ENCODE measurements around the gene MAGI1. TPM values are rescaled to one million over a fixed set of nuclear protein-coding genes. Genes with fewer than 3 reads are reported as not detected.

The MAGI1 gene
- total RNA-seq, 1 donor from 2014 or later = 21.9 TPM

DNA sequence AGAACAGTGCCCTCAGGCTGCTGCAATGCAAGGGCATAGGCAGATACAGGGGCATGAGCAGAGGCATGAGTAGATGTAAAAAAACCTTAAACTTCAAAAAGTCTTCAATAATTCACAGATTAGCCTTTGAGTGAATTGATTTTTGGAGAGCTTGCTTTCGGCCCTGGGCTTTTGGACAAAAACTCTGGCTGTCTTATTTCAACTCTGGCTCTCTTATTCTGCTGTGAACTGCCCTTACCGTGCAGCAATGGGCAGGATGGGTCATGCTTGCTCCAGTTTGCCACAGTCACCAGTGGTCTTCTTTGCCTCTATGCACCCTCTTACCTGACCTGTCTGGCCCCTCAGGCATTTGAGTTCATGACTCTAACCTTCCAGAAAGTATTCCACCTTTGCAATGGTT lies 555.7 kb downstream of the MAGI1 start:
- DNase-seq (ENCODE audit: extremely low spot score, unreplicated experiment) = no peak
- Mint-ChIP-seq H3K36me3 (ENCODE audit: unreplicated experiment) (no peaks in the 10 kb centered on the region), H3K4me1 (ENCODE audit: unreplicated experiment) (peaks cover 15% of the 10 kb centered on the region), H3K9me3 (ENCODE audit: unreplicated experiment) (no peaks in the 10 kb centered on the region), H3K27me3 (ENCODE audit: unreplicated experiment) (no peaks in the 10 kb centered on the region), H3K27ac (ENCODE audit: unreplicated experiment) (no peak overlapping the region), H3K4me3 (ENCODE audit: unreplicated experiment) (no peak overlapping the region)
- TF ChIP-seq, protein P1, sequence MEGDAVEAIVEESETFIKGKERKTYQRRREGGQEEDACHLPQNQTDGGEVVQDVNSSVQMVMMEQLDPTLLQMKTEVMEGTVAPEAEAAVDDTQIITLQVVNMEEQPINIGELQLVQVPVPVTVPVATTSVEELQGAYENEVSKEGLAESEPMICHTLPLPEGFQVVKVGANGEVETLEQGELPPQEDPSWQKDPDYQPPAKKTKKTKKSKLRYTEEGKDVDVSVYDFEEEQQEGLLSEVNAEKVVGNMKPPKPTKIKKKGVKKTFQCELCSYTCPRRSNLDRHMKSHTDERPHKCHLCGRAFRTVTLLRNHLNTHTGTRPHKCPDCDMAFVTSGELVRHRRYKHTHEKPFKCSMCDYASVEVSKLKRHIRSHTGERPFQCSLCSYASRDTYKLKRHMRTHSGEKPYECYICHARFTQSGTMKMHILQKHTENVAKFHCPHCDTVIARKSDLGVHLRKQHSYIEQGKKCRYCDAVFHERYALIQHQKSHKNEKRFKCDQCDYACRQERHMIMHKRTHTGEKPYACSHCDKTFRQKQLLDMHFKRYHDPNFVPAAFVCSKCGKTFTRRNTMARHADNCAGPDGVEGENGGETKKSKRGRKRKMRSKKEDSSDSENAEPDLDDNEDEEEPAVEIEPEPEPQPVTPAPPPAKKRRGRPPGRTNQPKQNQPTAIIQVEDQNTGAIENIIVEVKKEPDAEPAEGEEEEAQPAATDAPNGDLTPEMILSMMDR (IDR thresholded peaks at IDR 0.05) = no peak

DNA sequence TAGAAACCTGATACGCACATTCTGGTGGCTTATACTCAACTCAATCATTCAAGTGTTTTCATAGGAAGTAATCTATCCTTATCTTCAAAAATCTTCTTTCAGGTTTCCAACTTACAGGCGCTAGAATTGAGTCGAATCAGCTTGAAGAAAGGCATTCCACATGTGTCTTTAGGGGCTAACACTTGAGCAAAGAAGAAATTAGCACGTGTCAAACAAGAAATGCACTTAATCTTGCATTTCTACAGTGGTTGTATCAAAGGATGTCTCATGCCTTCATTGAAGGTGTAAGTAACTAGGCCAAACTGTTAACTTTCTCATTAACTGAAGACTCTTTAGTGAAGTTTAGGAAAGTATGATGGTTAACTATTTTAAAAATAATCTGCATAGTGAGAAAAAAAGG lies 557.6 kb downstream of the MAGI1 start:
- peaks cover 13% of the 10 kb centered on the region for H3K4me1 Mint-ChIP-seq (ENCODE audit: unreplicated experiment)
- DNase-seq (ENCODE audit: extremely low spot score, unreplicated experiment) = no peak
- no peak overlapping the region for H3K27ac Mint-ChIP-seq (ENCODE audit: unreplicated experiment)
- no peaks in the 10 kb centered on the region for H3K27me3 Mint-ChIP-seq (ENCODE audit: unreplicated experiment)
- TF ChIP-seq, protein P1 (IDR thresholded peaks at IDR 0.05) = no peak
- no peak overlapping the region for H3K4me3 Mint-ChIP-seq (ENCODE audit: unreplicated experiment)
- no peaks in the 10 kb centered on the region for H3K36me3 Mint-ChIP-seq (ENCODE audit: unreplicated experiment)
- no peaks in the 10 kb centered on the region for H3K9me3 Mint-ChIP-seq (ENCODE audit: unreplicated experiment)

DNA sequence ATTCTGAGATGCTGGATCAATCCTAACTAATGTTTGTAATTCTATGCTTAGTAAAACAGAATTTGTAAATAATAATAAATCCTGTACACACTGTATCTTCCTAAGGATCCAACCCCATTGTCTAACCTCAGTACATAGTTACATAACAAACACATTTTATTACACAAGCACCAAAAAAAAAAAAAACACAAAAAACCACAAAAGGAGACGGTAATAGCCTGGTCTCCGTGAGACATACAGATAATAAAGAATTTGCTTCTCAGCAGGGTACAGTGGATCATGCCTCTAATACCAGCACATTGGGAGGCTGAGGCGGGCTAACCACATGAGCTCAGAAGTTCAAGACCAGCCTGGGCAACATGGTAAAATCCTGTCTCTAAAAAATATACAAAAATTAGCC lies 558.7 kb downstream of the MAGI1 start:
- no peaks in the 10 kb centered on the region for H3K36me3 Mint-ChIP-seq (ENCODE audit: unreplicated experiment)

DNA sequence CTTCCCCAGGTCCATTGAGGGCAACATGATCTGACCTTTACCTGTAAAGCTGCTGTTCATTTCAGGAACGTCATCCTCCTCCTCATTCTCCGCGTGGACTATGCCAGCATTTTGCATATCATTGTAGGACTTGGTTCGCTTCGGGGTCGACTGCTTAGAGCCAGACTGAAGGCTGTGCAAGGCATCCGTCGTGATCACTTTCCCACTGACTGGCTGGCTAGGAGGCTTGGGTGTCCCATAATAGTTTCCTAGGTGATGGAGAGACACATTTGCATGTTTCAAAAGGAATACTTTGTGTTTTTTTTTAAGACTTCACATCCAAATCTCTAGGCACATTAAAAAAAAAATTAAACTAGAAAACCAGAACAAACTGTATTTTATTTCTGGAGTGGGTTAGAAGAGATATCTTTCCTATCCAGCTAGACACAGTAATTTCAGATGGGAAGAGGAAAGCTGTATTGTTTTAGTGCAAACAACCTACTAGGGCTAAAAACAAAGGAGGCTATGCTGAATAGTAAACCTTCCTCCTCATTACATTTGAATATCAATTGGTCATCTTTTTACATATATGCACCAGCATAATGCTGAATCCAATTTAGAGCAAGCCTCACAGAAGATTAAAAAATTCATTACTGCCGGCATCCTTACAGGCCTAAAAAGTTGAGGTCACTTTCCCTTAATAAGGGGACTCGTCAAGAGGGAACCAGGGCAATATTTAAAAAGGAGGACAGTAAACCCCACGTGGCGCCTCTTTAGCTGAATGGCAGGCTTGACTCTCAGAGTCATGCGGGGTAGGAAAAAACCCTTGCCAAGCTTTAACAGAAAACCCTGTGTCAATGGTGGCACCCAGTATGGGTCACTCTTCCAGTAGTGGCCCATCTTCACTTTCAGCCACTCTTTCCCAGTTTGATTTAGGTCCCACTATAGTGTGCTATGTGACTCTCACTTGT lies 559.9 kb downstream of the MAGI1 start:
- no peaks in the 10 kb centered on the region for H3K27me3 Mint-ChIP-seq (ENCODE audit: unreplicated experiment)
- TF ChIP-seq, protein P1 (IDR thresholded peaks at IDR 0.05) = no peak
- no peak overlapping the region for H3K4me3 Mint-ChIP-seq (ENCODE audit: unreplicated experiment)
- no peak for DNase-seq (ENCODE audit: extremely low spot score, unreplicated experiment)
- no peak overlapping the region for H3K27ac Mint-ChIP-seq (ENCODE audit: unreplicated experiment)
- H3K36me3 Mint-ChIP-seq (ENCODE audit: unreplicated experiment) = no peaks in the 10 kb centered on the region
- peaks cover 9% of the 10 kb centered on the region for H3K4me1 Mint-ChIP-seq (ENCODE audit: unreplicated experiment)
- H3K9me3 Mint-ChIP-seq (ENCODE audit: unreplicated experiment) = no peaks in the 10 kb centered on the region

More for the DNA sequence above, 558.7 kb downstream of the MAGI1 start:
- peaks cover 11% of the 10 kb centered on the region for H3K4me1 Mint-ChIP-seq (ENCODE audit: unreplicated experiment)
- H3K9me3 Mint-ChIP-seq (ENCODE audit: unreplicated experiment) = no peaks in the 10 kb centered on the region
- H3K27me3 Mint-ChIP-seq (ENCODE audit: unreplicated experiment) = no peaks in the 10 kb centered on the region
- H3K27ac Mint-ChIP-seq (ENCODE audit: unreplicated experiment) = no peak overlapping the region
- H3K4me3 Mint-ChIP-seq (ENCODE audit: unreplicated experiment) = no peak overlapping the region
- no peak for DNase-seq (ENCODE audit: extremely low spot score, unreplicated experiment)
- TF ChIP-seq, protein P1 (IDR thresholded peaks at IDR 0.05) = no peak

DNA sequence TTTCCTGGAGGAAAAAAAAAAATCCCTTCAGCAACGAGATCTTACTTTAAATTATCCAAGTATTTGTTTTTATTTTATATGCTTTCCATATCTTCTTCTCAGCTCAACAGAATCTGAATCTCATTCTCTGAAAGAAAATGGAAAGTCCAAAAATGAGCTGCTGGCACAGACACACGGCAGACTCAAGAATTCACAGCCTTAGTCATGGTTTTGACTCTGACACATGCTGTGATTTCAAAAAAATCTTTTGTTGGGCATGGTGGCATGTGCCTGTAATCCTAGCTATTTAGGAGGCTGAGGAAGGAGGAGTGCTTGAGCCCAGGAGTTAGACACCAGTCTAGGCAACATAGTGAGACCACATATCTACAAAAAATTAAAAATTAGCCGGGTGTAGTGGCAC lies 565.0 kb downstream of the MAGI1 start:
- Mint-ChIP-seq H3K4me1 (ENCODE audit: unreplicated experiment) (no peaks in the 10 kb centered on the region), H3K9me3 (ENCODE audit: unreplicated experiment) (no peaks in the 10 kb centered on the region), H3K27ac (ENCODE audit: unreplicated experiment) (no peak overlapping the region), H3K4me3 (ENCODE audit: unreplicated experiment) (no peak overlapping the region), H3K36me3 (ENCODE audit: unreplicated experiment) (no peaks in the 10 kb centered on the region), H3K27me3 (ENCODE audit: unreplicated experiment) (no peaks in the 10 kb centered on the region)
- TF ChIP-seq, protein P1 (IDR thresholded peaks at IDR 0.05) = no peak
- no peak for DNase-seq (ENCODE audit: extremely low spot score, unreplicated experiment)

Data from osteocyte (in vitro differentiated cells).